HFF-Myc (cell line): ENCODE measurements around the gene APRT.

ENCODE experiments used
- DNase-seq: peaks from one replicate; pipeline ENCODE4 v3.0.0-alpha.2; 2011; ENCODE audit warnings: low read depth; ENCODE audit errors: extremely low read depth
- H3K4me3 ChIP-seq: replicated peaks from 2 replicates; pipeline ENCODE4 v1.5.1; 2011; ENCODE audit warnings: low read depth, mild to moderate bottlenecking, control low read depth, low read length
- CTCF ChIP-seq: IDR thresholded peaks from 2 replicates; pipeline ENCODE4 v1.5.1; 2012; ENCODE audit warnings: mild to moderate bottlenecking, low read depth, low read length, control low read depth; ENCODE audit errors: missing control alignments

The APRT gene

GRCh38 chr16:88767546-88768070 is 44.1 kb downstream of the APRT start:
- no peak for DNase-seq
- H3K4me3 ChIP-seq, result no peak overlapping the region
- TF ChIP-seq CTCF, result no peak

- no peak for DNase-seq
- no peak for TF ChIP-seq CTCF
- H3K4me3 ChIP-seq, result no peak overlapping the region
Measured at GRCh38 chr16:88766975-88767374, 44.8 kb downstream of the APRT start.

DNA sequence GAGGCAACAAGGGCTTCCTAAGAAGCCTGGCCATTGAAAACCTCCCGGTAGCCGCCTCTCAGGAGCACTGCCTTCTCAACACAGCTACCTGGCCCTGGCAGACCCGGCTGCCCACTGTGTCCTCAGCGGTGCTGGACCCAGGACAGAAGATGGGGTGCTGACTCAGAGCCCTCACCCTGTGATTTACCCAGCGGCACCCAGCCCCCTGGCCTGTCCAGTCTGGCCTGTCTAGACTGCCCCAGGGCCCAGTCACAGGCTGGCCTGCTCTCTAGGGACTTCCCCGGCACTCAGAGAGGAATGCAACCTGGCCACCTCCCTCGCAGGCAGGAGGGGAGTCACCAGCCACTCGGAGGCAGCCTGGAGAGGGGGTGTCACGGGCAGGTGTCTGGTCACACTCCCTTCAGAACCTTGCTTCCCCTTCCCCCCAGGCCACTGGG is 46.8 kb downstream of the APRT start:
- no peak for DNase-seq
- no peak overlapping the region for H3K4me3 ChIP-seq
- TF ChIP-seq CTCF, result no peak

DNA sequence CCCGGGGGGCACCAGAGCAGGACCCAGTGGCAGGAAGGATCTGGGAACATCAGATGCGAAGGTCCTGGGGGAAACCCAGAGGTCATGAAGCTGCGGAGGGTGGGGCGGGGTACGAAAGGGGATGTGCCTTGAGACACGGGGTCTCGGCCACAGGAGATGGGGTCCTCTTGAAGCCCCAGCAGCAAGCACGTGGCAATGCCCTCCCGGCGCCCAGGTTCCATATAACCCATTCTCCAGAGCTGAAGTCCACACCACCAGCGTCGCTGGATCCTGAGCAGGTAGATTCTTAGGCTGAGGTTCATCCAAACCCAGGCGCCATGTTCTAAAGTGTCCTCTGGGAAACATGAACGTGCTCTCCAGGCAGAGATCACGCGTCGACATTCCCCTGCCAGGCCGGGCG is 47.6 kb downstream of the APRT start:
- TF ChIP-seq CTCF, result no peak
- DNase-seq, result no peak
- no peak overlapping the region for H3K4me3 ChIP-seq

DNA sequence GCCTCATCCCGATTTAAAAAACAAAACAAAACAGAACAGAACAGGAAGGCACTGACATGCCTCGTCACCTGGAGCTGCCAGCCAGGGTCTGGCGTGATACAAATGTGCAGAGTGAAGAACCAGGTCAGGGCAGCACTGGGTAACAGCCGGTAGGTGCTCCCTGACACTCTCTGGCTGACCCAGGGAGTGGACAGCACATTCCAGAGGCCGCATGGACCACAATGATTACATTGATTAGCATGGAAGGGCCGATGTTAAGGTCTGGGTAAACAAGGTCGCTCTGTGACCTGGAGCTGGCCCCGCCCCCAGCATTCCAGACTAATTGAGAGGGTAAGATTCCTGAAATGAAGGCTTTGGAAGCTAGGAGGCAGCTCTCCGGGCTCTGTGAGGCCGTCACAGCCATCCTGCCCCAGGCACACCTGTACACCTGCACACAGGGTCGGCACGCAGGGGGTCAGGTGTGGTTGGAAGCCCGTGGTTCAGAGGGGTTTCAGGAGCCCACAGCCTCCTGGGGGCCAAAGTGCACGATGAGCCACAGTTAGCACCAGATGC is 48.1 kb downstream of the APRT start:
- no peak for DNase-seq
- no peak for TF ChIP-seq CTCF
- H3K4me3 ChIP-seq, result no peak overlapping the region

DNA sequence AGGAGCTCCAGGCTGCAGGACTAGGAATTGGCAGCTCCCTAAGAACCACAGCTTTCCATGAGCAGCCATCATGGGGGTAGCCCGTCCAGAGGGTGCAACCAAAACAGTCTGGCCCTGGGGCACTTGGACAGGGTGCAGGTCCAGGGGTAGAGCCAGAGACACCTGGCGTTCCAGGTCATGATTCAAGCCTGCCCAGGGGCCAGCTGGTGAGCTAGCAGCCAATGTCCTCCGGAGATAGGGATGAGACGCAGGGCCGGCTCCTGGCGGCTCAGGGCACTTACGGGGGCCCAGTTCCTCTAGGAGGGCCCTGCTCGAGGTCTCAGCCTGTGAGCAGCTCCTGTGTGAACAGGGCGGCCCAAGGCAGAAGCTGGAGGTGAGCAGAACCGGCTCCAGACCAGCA is 48.8 kb downstream of the APRT start:
- DNase-seq, result no peak
- TF ChIP-seq CTCF, result no peak
- H3K4me3 ChIP-seq, result no peak overlapping the region
